ENCODE measurements around the gene DNAJC21. TPM values are rescaled to one million over a fixed set of nuclear protein-coding genes. Genes with fewer than 3 reads are reported as not detected.

DNAJC21 gene
- total RNA-seq, 1 experiment from 2014 or later, result 34.7 TPM

DNA sequence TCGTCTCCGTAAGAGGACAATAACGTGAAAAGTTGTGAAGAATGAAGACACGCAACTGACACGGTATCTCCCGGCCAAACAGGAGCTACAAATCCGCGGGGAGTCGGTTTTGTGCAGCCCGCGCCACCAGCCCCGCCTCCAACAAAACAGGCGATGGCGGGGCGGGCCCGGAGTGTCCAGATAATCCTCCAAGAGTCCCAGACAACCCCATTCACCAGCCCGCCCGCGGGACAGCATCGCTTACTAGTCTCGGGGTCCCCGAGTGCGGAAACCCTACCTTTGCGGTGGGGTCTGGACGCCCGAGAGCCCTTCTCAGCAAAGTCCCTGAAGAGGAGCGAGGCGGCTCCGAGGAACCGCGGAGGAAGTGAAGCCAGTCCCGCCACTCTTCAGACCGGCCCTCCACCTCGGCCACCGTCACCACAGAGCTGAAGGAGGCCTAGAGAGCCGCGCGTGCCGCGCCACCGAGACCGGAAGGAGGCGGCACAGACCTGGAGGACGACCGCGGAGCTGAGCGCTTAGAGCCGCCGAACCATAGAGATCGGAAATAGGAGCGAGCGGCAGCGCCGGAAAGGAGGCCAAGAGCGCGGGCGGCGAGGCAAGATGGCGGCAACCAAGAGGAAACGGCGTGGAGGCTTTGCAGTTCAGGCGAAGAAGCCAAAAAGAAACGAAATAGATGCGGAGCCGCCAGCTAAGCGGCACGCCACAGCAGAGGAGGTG lies 14.1 kb upstream of the DNAJC21 start, which contains the start of the genes BRIX1 and RAD1:
TSS of gene BRIX1 (plus strand) at position 573 of the 717 bp plus-strand sequence. CDS start at position 601, 28 bp downstream.
TSS of gene RAD1 (minus strand) at position 366 of the 717 bp plus-strand sequence. CDS start 612 bp downstream, outside the sequence.
- Histone ChIP-seq H3K27ac (ENCODE audit: low read depth, low read length) (peak within 1 kb of the TSS; percentile 81), H3K79me2 (ENCODE audit: insufficient read depth, low read length) (peaks cover 92% of the 10 kb centered on the region), H3K9me2 (ENCODE audit: insufficient read depth) (no peaks in the 10 kb centered on the region), H3K4me1 (ENCODE audit: control insufficient read depth in 1 of 2, insufficient read depth in 2 of 2, low read length in 2 of 2) (peaks cover 15 to 27% of the 10 kb centered on the region in 2 experiments), H3K9ac (ENCODE audit: low read length) (peak within 1 kb of the TSS; percentile 97), H2AFZ (ENCODE audit: low read depth, low read length, poor library complexity, severe bottlenecking) (peak within 1 kb of the TSS; percentile 17), H3K4me3 (replicated peaks in 1 of 2; ENCODE audit: low read depth in 1 of 2, low read length in 2 of 2) (peak within 1 kb of the TSS; percentile 97 to 99), H4K20me1 (ENCODE audit: insufficient read depth) (peaks cover 11% of the 10 kb centered on the region; the same call in 1 of the 2 replicates), H3K4me2 (ENCODE audit: low read length) (peak within 1 kb of the TSS; percentile 77), H3K9me3 (ENCODE audit: control insufficient read depth in 1 of 2, insufficient read depth in 1 of 2, low read depth in 1 of 2, low read length in 2 of 2) (no peaks in the 10 kb centered on the region), H3K27me3 (ENCODE audit: insufficient read depth, low read length) (no peaks in the 10 kb centered on the region), H3K36me3 (ENCODE audit: control insufficient read depth in 1 of 2, insufficient read depth in 2 of 2, low read length in 2 of 2) (peaks cover 19 to 29% of the 10 kb centered on the region in 2 experiments)
- ChIA-PET POLR2A (interaction anchor here (0.8 to 1.7 kb wide), 7 partner anchors 8 to 229 kb away, joined by 3 to 26 read pairs (median 5); partner anchors contain the start of genes DNAJC21 and TTC23L), RAD21 (ENCODE audit: low non-redundant PET in 1 of 2, low total read pairs in 2 of 2, uncharacterized antibody in 2 of 2, unreplicated experiment in 2 of 2) (interaction anchor here (0.8 to 1.0 kb wide), 2 partner anchors 14 to 88 kb away, joined by 4 to 6 read pairs; partner anchors contain the start of gene DNAJC21 (in 1 of the 2)), CTCF (interaction anchor here (1.0 to 1.6 kb wide), 3 partner anchors 9 to 429 kb away, joined by 4 to 6 read pairs (median 5); partner anchors contain the start of gene DNAJC21)
- peak; percentile 95 for DNase-seq (ENCODE audit: low read depth, low spot score)
- intact Hi-C loops (cut with micrococcal nuclease), result loop anchor here (1.0 kb wide), 1 partner anchor 14 kb away; the partner anchor contains the start of gene DNAJC21
- TSS peak; percentile 60 for BruUV-seq (replicated peaks)
- ATAC-seq, result peak; percentile 98
- TF ChIP-seq RAD21 (IDR thresholded peaks at IDR 0.05; ENCODE audit: low read depth) (no peak), CBX3 (IDR thresholded peaks at IDR 0.05; ENCODE audit: low read depth) (peak; percentile 88), FOSL1 (IDR thresholded peaks at IDR 0.05; ENCODE audit: low read depth) (no peak; the same call in 1 of the 2 replicates), SRF (IDR thresholded peaks at IDR 0.05; ENCODE audit: low read depth) (peak; percentile 39; the same call in 1 of the 2 replicates), YY1 (IDR thresholded peaks at IDR 0.05; ENCODE audit: extremely low read depth, insufficient replicate concordance, low read depth, low read length) (peak; percentile 96), EZH2 (IDR thresholded peaks at IDR 0.05) (no peak), JUND (IDR thresholded peaks at IDR 0.05) (no peak), CEBPB (IDR thresholded peaks at IDR 0.05; ENCODE audit: low read depth) (no peak), ZNF274 (IDR thresholded peaks at IDR 0.05; ENCODE audit: low read depth, low read length) (no peak), POLR2A (IDR thresholded peaks at IDR 0.05; ENCODE audit: borderline replicate concordance, extremely low read depth, insufficient read depth, insufficient read length) (peak; percentile 82), TCF7L2 (IDR thresholded peaks at IDR 0.05; ENCODE audit: borderline replicate concordance, extremely low read depth, insufficient read depth, insufficient read length) (peak; percentile 70), EZH2phosphoT487 (IDR thresholded peaks at IDR 0.05; ENCODE audit: borderline replicate concordance) (no peak), SP1 (IDR thresholded peaks at IDR 0.05; ENCODE audit: low read depth) (peak; percentile 63), ELF1 (IDR thresholded peaks at IDR 0.05; ENCODE audit: borderline replicate concordance, low read depth) (peak; percentile 91), POLR2AphosphoS5 (IDR thresholded peaks at IDR 0.05; ENCODE audit: low read depth, low read length) (peak; percentile 82), SIN3A (IDR thresholded peaks at IDR 0.05; ENCODE audit: low read depth) (peak; percentile 92), ZFX (IDR thresholded peaks at IDR 0.05) (peak; percentile 48; the same call in 1 of the 2 replicates)
- TF ChIP-seq, protein P1, sequence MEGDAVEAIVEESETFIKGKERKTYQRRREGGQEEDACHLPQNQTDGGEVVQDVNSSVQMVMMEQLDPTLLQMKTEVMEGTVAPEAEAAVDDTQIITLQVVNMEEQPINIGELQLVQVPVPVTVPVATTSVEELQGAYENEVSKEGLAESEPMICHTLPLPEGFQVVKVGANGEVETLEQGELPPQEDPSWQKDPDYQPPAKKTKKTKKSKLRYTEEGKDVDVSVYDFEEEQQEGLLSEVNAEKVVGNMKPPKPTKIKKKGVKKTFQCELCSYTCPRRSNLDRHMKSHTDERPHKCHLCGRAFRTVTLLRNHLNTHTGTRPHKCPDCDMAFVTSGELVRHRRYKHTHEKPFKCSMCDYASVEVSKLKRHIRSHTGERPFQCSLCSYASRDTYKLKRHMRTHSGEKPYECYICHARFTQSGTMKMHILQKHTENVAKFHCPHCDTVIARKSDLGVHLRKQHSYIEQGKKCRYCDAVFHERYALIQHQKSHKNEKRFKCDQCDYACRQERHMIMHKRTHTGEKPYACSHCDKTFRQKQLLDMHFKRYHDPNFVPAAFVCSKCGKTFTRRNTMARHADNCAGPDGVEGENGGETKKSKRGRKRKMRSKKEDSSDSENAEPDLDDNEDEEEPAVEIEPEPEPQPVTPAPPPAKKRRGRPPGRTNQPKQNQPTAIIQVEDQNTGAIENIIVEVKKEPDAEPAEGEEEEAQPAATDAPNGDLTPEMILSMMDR (IDR thresholded peaks at IDR 0.05 in 2 of 3, conservative IDR thresholded peaks at IDR 0.05 in 1 of 3; ENCODE audit: borderline replicate concordance in 1 of 3, insufficient read depth in 1 of 3, low read depth in 2 of 3, low read length in 2 of 3), result no peak
- TF ChIP-seq, protein P2, sequence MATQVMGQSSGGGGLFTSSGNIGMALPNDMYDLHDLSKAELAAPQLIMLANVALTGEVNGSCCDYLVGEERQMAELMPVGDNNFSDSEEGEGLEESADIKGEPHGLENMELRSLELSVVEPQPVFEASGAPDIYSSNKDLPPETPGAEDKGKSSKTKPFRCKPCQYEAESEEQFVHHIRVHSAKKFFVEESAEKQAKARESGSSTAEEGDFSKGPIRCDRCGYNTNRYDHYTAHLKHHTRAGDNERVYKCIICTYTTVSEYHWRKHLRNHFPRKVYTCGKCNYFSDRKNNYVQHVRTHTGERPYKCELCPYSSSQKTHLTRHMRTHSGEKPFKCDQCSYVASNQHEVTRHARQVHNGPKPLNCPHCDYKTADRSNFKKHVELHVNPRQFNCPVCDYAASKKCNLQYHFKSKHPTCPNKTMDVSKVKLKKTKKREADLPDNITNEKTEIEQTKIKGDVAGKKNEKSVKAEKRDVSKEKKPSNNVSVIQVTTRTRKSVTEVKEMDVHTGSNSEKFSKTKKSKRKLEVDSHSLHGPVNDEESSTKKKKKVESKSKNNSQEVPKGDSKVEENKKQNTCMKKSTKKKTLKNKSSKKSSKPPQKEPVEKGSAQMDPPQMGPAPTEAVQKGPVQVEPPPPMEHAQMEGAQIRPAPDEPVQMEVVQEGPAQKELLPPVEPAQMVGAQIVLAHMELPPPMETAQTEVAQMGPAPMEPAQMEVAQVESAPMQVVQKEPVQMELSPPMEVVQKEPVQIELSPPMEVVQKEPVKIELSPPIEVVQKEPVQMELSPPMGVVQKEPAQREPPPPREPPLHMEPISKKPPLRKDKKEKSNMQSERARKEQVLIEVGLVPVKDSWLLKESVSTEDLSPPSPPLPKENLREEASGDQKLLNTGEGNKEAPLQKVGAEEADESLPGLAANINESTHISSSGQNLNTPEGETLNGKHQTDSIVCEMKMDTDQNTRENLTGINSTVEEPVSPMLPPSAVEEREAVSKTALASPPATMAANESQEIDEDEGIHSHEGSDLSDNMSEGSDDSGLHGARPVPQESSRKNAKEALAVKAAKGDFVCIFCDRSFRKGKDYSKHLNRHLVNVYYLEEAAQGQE (IDR thresholded peaks at IDR 0.05; ENCODE audit: low read depth), result no peak
